ENCODE data around the gene TRPC3. TPM values are rescaled to one million over a fixed set of nuclear protein-coding genes. Genes with fewer than 3 reads are reported as not detected.

TRPC3 gene
- total RNA-seq, 2 experiments from 2014 or later = 0.50 TPM; not detected in 1

DNA sequence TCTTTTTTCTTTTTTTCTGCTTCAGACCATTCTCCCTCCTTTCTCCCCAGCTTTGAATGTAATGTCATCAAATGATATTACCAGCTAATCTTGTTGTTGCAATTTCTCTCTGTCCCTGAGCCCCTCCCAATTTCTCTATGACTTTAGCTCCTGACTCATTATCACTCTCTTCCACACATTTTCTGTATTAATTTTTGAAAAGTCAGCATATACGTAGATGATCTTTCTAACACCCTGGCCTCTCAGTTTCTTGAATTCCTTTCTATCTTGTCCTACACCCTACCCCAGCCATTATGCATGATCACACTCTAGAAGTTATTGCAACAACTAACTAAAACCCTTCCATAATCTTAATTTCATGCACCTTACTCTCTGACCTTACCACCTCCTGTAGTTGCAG, 13.1 kb upstream of the TRPC3 start:
- TF ChIP-seq, protein P1, sequence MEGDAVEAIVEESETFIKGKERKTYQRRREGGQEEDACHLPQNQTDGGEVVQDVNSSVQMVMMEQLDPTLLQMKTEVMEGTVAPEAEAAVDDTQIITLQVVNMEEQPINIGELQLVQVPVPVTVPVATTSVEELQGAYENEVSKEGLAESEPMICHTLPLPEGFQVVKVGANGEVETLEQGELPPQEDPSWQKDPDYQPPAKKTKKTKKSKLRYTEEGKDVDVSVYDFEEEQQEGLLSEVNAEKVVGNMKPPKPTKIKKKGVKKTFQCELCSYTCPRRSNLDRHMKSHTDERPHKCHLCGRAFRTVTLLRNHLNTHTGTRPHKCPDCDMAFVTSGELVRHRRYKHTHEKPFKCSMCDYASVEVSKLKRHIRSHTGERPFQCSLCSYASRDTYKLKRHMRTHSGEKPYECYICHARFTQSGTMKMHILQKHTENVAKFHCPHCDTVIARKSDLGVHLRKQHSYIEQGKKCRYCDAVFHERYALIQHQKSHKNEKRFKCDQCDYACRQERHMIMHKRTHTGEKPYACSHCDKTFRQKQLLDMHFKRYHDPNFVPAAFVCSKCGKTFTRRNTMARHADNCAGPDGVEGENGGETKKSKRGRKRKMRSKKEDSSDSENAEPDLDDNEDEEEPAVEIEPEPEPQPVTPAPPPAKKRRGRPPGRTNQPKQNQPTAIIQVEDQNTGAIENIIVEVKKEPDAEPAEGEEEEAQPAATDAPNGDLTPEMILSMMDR (conservative IDR thresholded peaks at IDR 0.05; ENCODE audit: low read length) = no peak
- no peak for TF ChIP-seq EZH2phosphoT487 (IDR thresholded peaks at IDR 0.05; ENCODE audit: borderline replicate concordance, low read depth, low read length)
- H3K36me3 ChIP-seq (ENCODE audit: insufficient read depth, low read length) = no peaks in the 10 kb centered on the region
- H3K27ac ChIP-seq (ENCODE audit: low read depth, low read length, poor library complexity, severe bottlenecking) = no peak overlapping the region
- no peaks in the 10 kb centered on the region for H3K9me3 ChIP-seq (ENCODE audit: low read length)
- ChIA-PET POLR2A (no interaction called here), CTCF (ENCODE audit: unreplicated experiment) (no interaction called here)
- intact Hi-C loops (cut with micrococcal nuclease; ENCODE audit: unreplicated experiment) = no loop called here
- no TSS peak for BruUV-seq (replicated peaks)
- H3K4me2 ChIP-seq (ENCODE audit: low read length) = no peak overlapping the region
- H2AFZ ChIP-seq (ENCODE audit: low read length) = no peak overlapping the region
- no peaks in the 10 kb centered on the region for H3K9me2 ChIP-seq (ENCODE audit: insufficient read depth, low read length)
- no peak overlapping the region for H3K4me3 ChIP-seq (ENCODE audit: low read depth, low read length, poor library complexity, severe bottlenecking)
- H3K4me1 ChIP-seq (ENCODE audit: insufficient read depth, low read length, poor library complexity, severe bottlenecking) = no peaks in the 10 kb centered on the region
- DNase-seq (ENCODE audit: low spot score) = no peak
- H4K20me1 ChIP-seq (ENCODE audit: insufficient read depth, low read length) = no peaks in the 10 kb centered on the region
- H3K79me2 ChIP-seq (ENCODE audit: insufficient read depth, low read depth, low read length) = no peaks in the 10 kb centered on the region

DNA sequence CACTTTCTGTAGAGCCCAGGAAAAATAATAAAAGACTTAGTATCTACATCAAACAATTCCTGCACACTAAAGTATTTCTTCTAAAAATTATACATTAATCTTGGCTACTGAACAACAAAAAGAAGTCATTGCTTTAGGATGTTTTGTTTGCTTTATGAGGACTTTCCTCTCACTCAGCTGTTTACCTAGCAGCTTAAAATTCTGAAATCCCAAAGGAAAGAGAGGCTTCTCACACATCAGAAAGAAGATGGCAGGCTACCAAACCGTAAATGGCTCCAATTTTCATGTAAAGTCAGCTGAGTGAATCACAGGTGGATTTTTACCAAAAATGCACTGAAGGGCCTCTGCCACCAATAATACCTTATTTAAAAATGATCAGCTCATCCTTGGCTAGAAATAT, 9.0 kb upstream of the TRPC3 start:
- Histone ChIP-seq H3K9me3 (ENCODE audit: low read length) (no peaks in the 10 kb centered on the region), H4K20me1 (ENCODE audit: insufficient read depth, low read length) (no peaks in the 10 kb centered on the region), H3K4me1 (ENCODE audit: insufficient read depth, low read length, poor library complexity, severe bottlenecking) (no peaks in the 10 kb centered on the region), H3K27ac (ENCODE audit: low read depth, low read length, poor library complexity, severe bottlenecking) (no peak overlapping the region), H3K4me3 (ENCODE audit: low read depth, low read length, poor library complexity, severe bottlenecking) (no peak overlapping the region), H2AFZ (ENCODE audit: low read length) (no peak overlapping the region), H3K9me2 (ENCODE audit: insufficient read depth, low read length) (no peaks in the 10 kb centered on the region), H3K36me3 (ENCODE audit: insufficient read depth, low read length) (no peaks in the 10 kb centered on the region), H3K4me2 (ENCODE audit: low read length) (no peak overlapping the region), H3K79me2 (ENCODE audit: insufficient read depth, low read depth, low read length) (no peaks in the 10 kb centered on the region)
- BruUV-seq (replicated peaks) = no TSS peak
- ChIA-PET POLR2A (interaction anchor here (0.8 to 1.3 kb wide), 3 partner anchors 10 to 20 kb away, joined by 3 to 5 read pairs (median 3); no protein-coding TSS in a partner anchor), CTCF (ENCODE audit: unreplicated experiment) (interaction anchor here (0.9 kb wide), 1 partner anchor 98 kb away, joined by 4 read pairs; no protein-coding TSS in a partner anchor)
- intact Hi-C loops (cut with micrococcal nuclease; ENCODE audit: unreplicated experiment) = no loop called here
- no peak for DNase-seq (ENCODE audit: low spot score)
- TF ChIP-seq, protein P1 (conservative IDR thresholded peaks at IDR 0.05; ENCODE audit: low read length) = no peak
- no peak for TF ChIP-seq EZH2phosphoT487 (IDR thresholded peaks at IDR 0.05; ENCODE audit: borderline replicate concordance, low read depth, low read length)

DNA sequence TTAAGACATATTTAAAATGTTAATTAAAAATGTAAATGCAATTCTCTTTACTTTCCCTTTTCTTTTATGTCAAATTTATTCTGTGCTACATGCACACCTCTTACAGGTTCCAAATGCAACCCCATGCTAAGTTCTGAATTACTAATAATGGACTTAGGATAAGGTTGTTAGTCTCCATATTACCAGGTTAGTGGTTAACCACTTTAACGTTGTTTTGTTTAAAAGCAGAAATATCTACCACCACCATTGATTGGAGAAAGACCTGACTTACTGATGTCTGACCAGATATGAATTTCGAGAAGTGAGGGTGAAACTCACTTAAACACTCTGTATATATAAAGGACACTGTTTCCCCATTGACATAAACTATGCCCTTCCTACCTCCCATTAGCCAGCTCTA, 6.9 kb upstream of the TRPC3 start:
- Histone ChIP-seq H3K9me2 (ENCODE audit: insufficient read depth, low read length) (no peaks in the 10 kb centered on the region), H3K27ac (ENCODE audit: low read depth, low read length, poor library complexity, severe bottlenecking) (no peak overlapping the region), H3K79me2 (ENCODE audit: insufficient read depth, low read depth, low read length) (no peaks in the 10 kb centered on the region), H4K20me1 (ENCODE audit: insufficient read depth, low read length) (no peaks in the 10 kb centered on the region), H3K36me3 (ENCODE audit: insufficient read depth, low read length) (no peaks in the 10 kb centered on the region), H2AFZ (ENCODE audit: low read length) (no peak overlapping the region), H3K9me3 (ENCODE audit: low read length) (no peaks in the 10 kb centered on the region), H3K4me2 (ENCODE audit: low read length) (no peak overlapping the region), H3K4me1 (ENCODE audit: insufficient read depth, low read length, poor library complexity, severe bottlenecking) (no peaks in the 10 kb centered on the region), H3K4me3 (ENCODE audit: low read depth, low read length, poor library complexity, severe bottlenecking) (no peak overlapping the region)
- no peak for TF ChIP-seq EZH2phosphoT487 (IDR thresholded peaks at IDR 0.05; ENCODE audit: borderline replicate concordance, low read depth, low read length)
- TF ChIP-seq, protein P1 (conservative IDR thresholded peaks at IDR 0.05; ENCODE audit: low read length) = no peak
- DNase-seq (ENCODE audit: low spot score) = no peak
- no TSS peak for BruUV-seq (replicated peaks)
- intact Hi-C loops (cut with micrococcal nuclease; ENCODE audit: unreplicated experiment) = no loop called here
- CTCF ChIA-PET (ENCODE audit: unreplicated experiment) = no interaction called here
- POLR2A ChIA-PET = no interaction called here

Data from OCI-LY7 (cell line).